ENCODE results near the gene PLEKHN1. TPM values are rescaled to one million over a fixed set of nuclear protein-coding genes. Genes with fewer than 3 reads are reported as not detected.

The PLEKHN1 gene
- total RNA-seq, 1 experiment from 2014 or later: not detected

- H3K9me3 ChIP-seq (ENCODE audit: low read depth, low read length, poor library complexity, severe bottlenecking): no peaks in the 10 kb centered on the region
- peaks cover 12% of the 10 kb centered on the region for H3K4me1 ChIP-seq (ENCODE audit: insufficient read depth, low read length, poor library complexity, severe bottlenecking)
- ChIA-PET CTCF (no interaction called here), POLR2A (ENCODE audit: low non-redundant PET) (no interaction called here)
- no peak overlapping the region for H3K27ac ChIP-seq (ENCODE audit: low read depth, low read length, poor library complexity, severe bottlenecking)
- DNase-seq (ENCODE audit: low spot score): peak; percentile 67
- no TSS peak for BruUV-seq (replicated peaks)
- H3K4me3 ChIP-seq (ENCODE audit: low read depth, low read length, poor library complexity, severe bottlenecking): peak overlapping the region; percentile 70
- no peaks in the 10 kb centered on the region for H3K27me3 ChIP-seq (replicated peaks; ENCODE audit: insufficient read depth, low read depth, low read length, poor library complexity)
- TF ChIP-seq CTCF (conservative IDR thresholded peaks at IDR 0.05; ENCODE audit: low read depth, low read length) (no peak), EZH2 (IDR thresholded peaks at IDR 0.05; ENCODE audit: borderline replicate concordance, low read depth, low read length, poor library complexity, severe bottlenecking) (no peak)
- intact Hi-C loops (cut with micrococcal nuclease; ENCODE audit: unreplicated experiment): no loop called here
- no peaks in the 10 kb centered on the region for H3K36me3 ChIP-seq (ENCODE audit: insufficient read depth, low read length, poor library complexity, severe bottlenecking)
Measured at GRCh38 chr1:997993-998744, 31.9 kb downstream of the PLEKHN1 start.

- no peak for TF ChIP-seq EZH2 (IDR thresholded peaks at IDR 0.05; ENCODE audit: borderline replicate concordance, low read depth, low read length, poor library complexity, severe bottlenecking)
- no peak for TF ChIP-seq CTCF (conservative IDR thresholded peaks at IDR 0.05; ENCODE audit: low read depth, low read length)
- no peaks in the 10 kb centered on the region for H3K27me3 ChIP-seq (replicated peaks; ENCODE audit: insufficient read depth, low read depth, low read length, poor library complexity)
- H3K4me1 ChIP-seq (ENCODE audit: insufficient read depth, low read length, poor library complexity, severe bottlenecking): peaks cover 12% of the 10 kb centered on the region
- intact Hi-C loops (cut with micrococcal nuclease; ENCODE audit: unreplicated experiment): no loop called here
- no peaks in the 10 kb centered on the region for H3K36me3 ChIP-seq (ENCODE audit: insufficient read depth, low read length, poor library complexity, severe bottlenecking)
- ChIA-PET CTCF (no interaction called here), POLR2A (ENCODE audit: low non-redundant PET) (no interaction called here)
- peak overlapping the region; percentile 42 for H3K27ac ChIP-seq (ENCODE audit: low read depth, low read length, poor library complexity, severe bottlenecking)
- BruUV-seq (replicated peaks): no TSS peak
- H3K9me3 ChIP-seq (ENCODE audit: low read depth, low read length, poor library complexity, severe bottlenecking): no peaks in the 10 kb centered on the region
- DNase-seq (ENCODE audit: low spot score): peak; percentile 60
- H3K4me3 ChIP-seq (ENCODE audit: low read depth, low read length, poor library complexity, severe bottlenecking): peak overlapping the region; percentile 70
Measured at GRCh38 chr1:998745-998994, 32.4 kb downstream of the PLEKHN1 start.

DNA sequence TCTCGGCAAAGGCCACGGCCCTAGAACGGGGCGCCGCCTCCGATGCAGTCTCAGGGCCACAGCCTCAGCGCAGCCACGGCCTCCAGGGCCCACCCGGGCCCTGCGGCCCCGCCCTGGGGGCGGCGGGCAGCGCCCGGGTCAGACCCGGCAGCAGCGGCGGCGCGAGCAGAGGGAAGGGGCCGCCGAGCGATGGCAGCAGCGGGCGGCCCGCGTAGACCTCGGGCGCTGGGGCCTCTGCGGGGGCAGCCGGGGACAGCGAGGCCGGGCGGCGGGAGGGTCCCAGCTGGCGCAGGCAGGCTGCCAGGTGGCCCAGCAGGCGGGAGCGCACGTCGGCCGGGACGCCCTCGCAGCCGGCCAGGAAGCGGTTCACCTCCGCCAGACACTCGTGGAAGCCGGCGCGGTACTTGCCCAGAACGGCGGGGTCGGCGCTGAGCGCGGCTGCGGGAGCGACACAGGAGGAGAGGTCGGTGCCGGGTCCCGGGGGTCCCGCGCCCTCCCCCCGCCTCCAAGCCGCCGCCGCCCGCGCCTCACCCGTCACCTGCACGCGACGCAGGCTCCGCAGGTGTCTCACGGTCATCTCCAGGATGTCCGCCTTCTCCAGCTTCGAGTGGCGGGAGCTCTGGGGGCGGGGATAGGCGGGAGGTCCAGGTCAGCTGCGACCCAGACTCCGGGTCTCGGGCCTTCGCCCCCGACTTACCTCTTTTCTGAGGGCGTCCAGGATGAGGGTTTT lies 32.9 kb downstream of the PLEKHN1 start:
- H3K36me3 ChIP-seq (ENCODE audit: insufficient read depth, low read length, poor library complexity, severe bottlenecking): no peaks in the 10 kb centered on the region
- POLR2A ChIA-PET (ENCODE audit: low non-redundant PET): interaction anchor here (0.6 kb wide), 1 partner anchor 57 kb away, joined by 6 read pairs; no protein-coding TSS in a partner anchor
- DNase-seq (ENCODE audit: low spot score): no peak
- peak overlapping the region; percentile 70 for H3K4me3 ChIP-seq (ENCODE audit: low read depth, low read length, poor library complexity, severe bottlenecking)
- CTCF ChIA-PET: interaction anchor here (0.8 kb wide), 1 partner anchor 57 kb away, joined by 5 read pairs; no protein-coding TSS in a partner anchor
- TF ChIP-seq CTCF (conservative IDR thresholded peaks at IDR 0.05; ENCODE audit: low read depth, low read length): no peak
- no peak for TF ChIP-seq EZH2 (IDR thresholded peaks at IDR 0.05; ENCODE audit: borderline replicate concordance, low read depth, low read length, poor library complexity, severe bottlenecking)
- TSS peak; percentile 75 for BruUV-seq (replicated peaks)
- intact Hi-C loops (cut with micrococcal nuclease; ENCODE audit: unreplicated experiment): no loop called here
- peak overlapping the region; percentile 98 for H3K27ac ChIP-seq (ENCODE audit: low read depth, low read length, poor library complexity, severe bottlenecking)
- H3K27me3 ChIP-seq (replicated peaks; ENCODE audit: insufficient read depth, low read depth, low read length, poor library complexity): no peaks in the 10 kb centered on the region
- peaks cover 12% of the 10 kb centered on the region for H3K4me1 ChIP-seq (ENCODE audit: insufficient read depth, low read length, poor library complexity, severe bottlenecking)
- no peaks in the 10 kb centered on the region for H3K9me3 ChIP-seq (ENCODE audit: low read depth, low read length, poor library complexity, severe bottlenecking)

Measured in A673 (cell line).